HG03103 (cell line): ENCODE data around the gene PEX10.

Experiments
- ATAC-seq: cut with Tn5 transposase; IDR thresholded peaks from one replicate; pipeline ENCODE4 v1.9.1; 2021; ENCODE audit warnings: low read depth; ENCODE audit not compliant: unreplicated experiment

PEX10 gene

DNA sequence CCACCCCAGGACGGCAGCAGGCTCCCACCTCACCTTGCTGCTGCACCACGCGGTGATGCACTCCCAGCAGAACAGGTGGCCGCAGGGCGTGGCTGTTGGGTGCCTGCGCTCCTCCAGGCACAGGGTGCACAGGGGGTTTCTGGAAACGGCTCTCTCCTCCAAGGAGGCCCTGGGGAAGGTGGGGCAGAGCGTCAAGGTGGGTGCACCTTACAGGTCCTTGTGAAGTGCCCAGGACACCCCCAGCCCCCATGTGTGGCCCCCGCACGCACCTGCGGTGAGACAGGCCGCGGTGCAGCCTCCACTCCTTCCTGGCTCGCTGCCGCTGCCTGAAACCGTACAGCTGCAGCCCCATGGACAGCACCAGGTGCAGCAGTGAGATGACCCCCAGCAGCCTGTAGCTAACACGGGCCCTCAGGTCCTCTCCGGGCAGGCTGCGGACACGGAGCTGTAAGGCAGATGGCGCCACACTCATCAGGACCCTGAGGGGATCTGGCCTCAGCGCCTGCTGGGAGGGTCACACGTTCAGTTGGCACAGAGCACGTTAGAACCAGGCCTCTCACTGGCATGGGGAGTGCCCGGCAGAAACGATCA, 5.8 kb downstream of the PEX10 start:
- ATAC-seq, result no peak

DNA sequence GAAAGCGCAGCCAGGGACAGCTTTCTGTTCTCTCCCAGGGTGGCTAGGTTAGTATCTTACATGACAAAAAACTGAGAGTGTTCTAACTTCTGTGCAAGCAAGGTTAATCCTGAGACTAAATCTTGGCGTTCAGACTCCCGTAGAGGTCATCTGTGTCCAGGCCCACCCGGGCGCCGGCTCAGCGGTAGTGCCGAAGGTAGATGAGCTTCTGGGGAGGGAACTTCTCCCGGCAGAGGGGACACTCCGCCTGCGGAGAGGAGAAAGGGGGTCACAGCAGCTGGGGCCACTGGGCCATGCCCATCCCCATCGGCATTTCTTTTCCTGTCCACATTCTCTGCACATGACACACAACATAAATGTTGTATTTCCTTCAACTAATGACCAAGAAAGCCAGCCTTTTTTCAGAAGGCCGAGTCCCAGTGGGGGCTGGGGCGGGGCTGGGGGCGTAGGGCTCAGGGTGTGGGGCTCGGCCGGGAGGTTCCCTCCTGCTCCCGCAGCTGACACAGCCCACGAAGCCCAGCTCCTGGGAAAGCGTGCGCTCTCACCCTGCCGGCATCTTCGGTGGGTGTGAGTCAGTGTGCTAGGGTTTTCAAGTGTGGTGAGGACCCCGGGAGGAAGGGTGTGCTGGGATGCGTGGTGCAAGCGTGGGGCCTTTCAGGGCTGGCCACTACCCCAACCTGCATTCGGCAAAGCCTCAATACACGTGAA, 6.6 kb downstream of the PEX10 start:
- ATAC-seq, result no peak

DNA sequence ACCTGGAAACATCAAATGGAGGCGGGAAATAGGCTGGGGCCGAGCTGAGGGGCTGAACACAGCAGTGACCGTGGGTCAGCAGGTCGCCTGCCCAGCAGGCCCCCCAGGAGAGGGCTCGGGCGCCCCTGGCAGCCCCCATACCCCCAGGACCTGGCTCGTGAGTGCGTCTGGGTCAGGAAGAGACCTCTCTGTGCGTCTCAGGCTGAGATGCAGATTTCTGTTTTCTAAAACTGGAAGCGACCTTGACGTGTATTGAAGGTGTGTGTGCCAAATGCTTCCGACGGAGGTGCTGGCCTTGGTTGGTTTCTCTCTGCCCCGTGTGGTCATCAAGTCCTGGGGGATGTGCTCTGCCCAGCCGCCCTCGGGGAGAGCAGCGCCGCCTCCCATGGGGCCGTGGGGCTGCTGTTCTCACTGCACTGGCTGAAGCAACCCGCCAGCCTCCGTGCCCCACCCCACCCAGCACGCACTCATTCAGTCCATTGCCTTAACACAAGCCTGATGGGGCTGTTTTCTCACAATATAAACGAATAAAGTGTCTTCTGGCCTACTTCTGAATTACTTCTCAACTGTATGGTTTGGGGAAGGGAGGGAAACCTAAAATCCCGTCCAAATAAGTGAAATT, 7.4 kb downstream of the PEX10 start:
- ATAC-seq, result no peak

DNA sequence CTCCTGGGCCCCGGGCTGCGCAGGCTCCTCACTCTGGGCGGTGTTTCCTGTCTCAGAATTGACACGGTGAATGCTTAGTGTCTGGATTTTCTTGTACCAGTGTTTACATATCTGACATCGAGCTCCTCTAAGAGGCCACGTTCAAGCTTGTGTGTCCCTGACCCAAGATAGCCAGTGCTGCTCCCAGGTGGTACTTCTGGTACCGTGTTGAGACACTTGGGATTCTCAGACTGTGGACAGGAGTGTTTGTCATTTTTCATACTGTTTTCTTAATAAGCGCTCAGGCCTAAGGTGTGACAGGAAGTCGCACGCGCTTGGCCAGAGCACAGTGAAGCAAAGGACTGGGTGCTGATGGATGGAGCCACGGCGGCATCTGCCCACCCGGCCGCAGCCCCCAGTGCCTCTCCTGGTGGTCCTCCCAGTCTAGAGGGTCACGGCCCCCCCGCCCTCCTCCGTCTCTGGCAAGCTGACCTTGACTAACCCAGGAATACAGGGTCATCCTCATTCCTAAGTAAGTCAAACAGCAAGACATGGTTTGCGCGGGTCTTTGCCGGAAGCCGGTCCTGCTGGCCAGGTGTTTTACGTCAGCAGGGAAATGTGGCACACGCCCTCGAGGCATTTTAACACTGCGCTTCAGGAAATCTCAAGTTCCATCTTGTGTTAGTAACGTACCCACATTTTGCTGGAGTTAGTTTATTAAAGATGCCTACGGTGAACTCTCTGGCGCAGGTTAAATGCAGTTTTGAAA, 8.0 kb downstream of the PEX10 start:
- no peak for ATAC-seq

DNA sequence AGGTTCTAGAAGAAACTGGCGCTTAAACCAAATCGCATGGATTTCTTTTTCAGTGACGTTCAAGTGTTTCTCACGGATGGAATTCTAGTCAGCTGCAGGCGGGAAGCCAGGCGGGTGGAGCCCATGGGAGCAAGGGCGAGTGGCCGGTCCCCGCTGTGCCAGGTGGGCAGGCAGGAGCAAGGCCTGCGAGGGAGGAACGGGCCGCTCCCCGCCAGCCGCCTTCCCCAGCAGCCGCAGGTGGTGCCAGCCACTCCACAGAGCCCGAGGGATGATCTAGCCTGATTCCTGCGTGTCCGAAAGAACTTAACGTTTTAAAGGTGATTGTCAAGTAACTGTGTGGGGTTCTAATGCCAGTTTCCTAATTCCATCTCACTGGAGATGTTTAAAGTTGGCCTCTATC, 9.1 kb downstream of the PEX10 start:
- no peak for ATAC-seq

DNA sequence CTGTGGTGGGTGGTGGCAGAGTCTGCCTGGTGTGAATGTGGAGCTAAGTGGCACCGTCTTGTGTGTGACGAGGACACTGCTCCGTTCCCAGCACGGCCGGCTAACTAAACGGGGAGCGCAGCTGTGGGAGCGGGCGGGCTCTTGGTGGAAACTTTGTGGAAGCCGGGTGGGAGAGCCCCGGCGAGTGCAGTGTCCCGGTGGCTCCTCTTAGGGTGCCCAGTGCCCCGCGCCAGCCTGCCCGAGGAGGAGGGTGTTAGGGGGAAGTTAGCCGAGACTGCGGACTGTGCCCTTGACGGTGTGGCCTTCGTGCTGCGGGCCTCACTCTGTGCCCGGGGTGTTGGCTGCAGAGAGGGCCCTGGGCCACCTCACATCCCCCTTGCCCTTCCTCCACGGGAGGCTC, 9.9 kb downstream of the PEX10 start:
- ATAC-seq, result no peak

DNA sequence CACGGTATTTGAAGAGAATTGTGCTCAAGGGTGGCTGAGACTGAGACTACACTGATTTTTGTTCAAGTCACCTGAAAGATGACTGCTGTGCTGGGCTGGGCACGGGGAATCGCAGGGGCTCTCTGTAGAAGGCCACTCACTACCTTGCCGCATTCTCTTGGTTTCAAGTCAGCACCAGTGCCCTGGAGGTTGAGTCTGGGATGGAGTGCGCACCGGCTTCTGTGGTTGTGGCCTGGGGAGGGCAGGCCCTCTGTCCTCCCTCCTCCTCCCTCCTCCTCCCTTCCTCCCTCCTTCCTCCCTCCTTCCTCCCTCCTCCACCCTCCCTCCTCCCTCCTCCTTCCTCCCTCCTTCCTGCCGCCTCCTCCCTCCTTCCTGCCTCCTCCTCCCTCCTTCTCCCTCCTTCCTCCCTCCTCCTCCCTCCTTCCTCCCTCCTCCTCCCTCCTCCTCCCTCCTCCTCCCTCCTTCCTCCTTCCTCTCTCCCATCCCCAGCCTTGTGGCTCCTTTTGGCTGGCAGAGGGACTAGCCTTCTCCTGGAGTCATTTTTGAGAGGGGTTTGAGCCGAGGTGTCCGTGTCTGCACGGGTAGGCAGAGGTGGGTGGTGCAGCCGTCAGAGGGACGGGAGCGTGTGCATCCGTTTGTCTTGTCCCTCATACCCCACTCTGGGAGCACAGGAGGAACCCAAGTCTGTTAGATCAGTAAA, 11.3 kb downstream of the PEX10 start:
- no peak for ATAC-seq

DNA sequence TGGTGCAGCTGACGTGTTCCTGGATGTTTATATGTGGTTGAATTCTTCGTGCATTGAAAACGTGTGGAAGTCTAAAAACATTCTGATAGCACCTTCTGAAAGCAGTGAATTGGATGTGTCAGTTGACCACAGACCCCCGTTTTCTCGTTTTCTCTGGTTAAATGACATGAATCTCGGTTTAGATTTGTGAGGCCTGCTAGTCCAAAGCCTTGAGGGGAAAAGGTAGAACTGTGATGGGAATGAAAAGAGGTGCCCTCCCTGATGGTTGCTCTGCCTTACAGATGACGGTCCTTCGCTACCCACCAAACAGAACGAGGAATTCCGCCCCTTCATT, 11.8 kb downstream of the PEX10 start:
- no peak for ATAC-seq

DNA sequence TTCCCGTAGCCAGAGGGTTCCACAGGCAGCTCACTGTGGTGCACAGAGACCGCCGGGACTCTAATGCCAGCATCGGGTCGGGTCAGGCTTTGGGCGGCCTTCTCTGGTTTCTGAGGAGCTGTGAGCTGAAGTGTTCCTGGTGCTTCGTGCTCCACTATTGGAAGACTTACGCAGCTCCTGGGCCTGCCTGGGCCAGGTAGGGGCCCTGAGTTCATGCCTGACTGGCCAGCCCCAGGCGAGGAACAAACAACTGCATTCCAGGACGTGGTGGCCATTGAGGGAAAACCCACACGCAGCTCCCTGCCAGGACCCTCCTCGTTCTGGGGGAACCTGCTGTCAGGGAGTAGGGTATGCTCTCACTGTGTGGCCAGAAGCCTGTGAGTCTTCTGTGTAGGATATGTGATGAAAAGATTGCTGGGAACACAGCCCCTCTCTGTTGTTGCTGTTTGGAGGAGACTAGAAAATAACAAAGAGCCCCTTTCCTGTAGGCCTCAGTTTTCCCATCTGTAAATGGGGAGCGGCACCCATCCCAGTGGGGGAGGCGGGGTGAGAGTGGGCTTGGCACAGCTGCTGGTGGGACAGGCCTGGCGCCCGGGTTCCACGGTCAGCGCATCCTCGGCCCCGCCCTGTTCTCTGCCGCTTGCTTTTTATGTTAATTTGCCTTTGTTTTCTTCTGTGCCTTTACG, 12.3 kb downstream of the PEX10 start:
- no peak for ATAC-seq

DNA sequence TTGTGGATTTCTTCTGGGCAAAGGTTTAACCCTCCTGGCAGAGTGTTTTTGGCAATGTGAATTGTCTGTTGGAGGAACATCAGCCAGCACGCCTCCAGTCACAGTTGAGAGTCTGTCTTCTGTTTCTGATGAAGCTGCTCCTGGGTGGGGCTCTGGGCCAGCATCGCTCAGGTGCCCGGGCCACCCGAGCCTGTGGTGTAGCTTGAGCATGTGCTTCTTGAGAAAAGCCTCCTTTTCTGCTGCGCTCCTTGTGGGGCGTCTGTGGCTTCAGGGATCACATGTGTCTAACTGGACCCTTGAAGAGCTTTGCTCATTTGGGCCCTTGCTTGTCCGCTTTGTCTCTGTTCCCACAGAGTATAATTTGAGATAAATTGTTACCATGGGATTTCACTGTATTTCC, 13.5 kb downstream of the PEX10 start:
- ATAC-seq, result no peak

DNA sequence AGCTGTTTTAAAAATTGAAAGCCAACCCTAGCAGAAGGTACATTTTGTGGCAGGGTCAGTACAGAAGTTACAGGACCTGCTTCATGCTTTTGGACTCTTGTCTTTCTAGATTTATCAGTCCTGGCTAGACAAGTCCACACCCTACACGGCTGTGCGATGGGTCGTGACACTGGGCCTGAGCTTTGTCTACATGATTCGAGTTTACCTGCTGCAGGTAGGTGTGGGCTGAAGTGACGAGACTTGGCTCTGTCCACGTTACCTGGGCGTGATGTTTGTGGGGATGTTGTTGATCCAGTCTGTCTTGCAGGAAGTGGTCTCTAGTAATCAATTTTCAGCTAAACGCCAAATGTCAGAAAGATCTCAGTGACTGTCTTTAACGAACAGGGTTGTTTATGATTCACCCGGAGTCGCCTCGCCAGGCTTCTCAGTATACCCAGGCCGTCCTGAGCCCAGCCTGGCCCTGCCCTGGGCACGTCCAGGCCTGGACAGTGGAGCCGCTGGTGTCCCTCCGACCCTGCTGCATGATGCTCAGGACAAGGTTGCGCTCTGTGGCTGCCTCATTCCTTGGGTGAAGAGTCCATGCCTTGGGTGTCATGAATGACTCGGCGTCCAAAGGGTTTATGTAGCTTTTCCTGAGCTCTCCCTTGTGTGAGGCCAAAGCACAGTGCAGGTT, 15.2 kb downstream of the PEX10 start:
- ATAC-seq, result no peak

DNA sequence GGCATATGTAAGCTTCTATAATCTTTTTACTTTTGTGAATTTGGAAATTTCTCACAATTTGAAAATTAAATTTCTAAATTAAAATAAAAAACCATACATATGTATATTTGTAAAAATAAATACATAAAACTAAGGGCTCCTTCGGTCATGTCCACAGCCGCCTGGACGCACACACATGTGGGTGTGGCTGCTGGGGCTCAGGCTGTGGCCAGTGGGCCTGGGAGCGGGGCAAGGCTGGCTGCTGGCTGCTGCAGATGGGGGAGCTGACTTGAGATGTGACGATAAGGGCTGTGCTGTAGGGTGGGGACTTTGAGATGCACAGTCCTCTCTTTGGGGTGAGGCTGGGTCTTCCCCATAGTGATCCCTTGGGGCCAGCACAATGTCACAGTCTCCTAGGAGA, 15.9 kb downstream of the PEX10 start:
- no peak for ATAC-seq

DNA sequence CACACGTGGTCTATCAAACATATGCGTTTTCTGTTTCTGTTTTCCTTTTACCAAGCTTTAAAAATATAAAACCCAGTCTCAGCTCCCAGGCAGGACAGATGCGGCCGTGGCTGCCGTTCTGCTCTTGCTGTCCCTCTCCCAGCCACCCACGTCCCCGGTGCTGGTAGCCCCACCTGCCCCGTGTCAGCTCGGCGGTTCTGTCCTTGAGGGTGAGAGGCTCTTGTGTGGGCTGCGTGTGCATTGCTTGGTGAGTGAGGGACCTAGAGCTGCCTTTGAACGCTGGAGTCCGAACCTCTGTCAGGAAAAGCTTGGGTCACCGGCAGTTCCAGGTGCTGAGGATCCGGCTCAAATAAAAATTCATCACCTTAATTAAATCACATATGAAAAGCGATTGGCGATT, 16.3 kb downstream of the PEX10 start:
- ATAC-seq, result no peak

DNA sequence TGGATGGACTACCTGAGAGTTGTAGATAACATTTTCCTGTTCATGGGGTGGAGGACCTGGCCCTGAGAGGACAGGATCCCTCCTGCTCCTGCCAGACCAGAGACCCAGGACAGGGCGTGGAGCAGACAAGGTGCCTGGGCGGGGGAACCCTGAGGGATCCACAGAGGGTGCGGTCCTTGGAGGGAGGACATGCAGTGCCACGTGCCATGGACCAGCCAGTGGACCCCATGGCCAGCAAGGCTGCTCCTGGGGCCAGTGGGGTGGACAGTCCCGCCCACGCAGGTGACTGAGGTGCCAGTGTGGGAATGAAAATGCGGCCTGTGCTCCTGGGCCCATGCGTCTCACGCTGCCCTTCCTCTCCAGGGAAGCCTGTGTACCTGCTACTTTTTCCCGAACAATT, 17.1 kb downstream of the PEX10 start:
- ATAC-seq, result no peak

DNA sequence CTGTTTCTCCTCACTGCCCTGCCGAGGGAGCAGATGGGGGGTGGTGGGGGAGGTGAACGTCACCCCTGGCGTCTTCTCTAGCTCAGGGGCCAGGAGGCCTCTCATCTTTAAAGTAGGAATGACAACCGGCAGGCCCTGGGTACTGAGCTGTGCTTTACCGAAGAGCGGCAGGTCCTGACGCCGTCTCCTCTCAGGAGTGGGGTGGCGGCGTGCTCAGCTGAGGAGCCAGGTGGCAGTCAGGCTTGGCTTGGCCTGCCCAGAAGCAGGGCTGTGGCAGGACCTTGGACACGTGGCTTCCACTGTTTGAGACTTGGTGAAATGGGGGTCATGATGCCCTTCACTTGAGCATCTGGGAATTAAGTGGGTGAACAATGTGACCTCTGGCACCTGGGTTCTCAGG, 17.6 kb downstream of the PEX10 start:
- no peak for ATAC-seq

DNA sequence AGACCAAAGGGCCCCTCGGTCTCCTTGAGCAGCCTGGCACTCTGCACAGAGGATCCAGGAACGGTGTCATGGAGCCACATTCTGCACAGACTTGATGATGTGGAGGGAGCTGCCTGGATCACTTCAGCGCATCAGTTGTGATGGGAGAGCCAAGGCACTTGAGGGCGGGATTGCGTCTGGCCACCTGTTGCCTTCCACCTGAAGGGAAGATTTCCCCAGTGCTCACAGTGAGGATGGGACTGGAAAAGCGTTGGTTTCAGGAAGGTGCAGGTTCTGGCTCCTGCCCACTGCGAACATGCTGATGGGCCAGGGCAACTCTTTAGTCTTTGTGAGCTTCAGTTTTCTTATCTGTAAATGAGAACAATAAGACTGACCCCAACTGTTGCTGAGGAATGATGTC, 18.1 kb downstream of the PEX10 start:
- no peak for ATAC-seq

DNA sequence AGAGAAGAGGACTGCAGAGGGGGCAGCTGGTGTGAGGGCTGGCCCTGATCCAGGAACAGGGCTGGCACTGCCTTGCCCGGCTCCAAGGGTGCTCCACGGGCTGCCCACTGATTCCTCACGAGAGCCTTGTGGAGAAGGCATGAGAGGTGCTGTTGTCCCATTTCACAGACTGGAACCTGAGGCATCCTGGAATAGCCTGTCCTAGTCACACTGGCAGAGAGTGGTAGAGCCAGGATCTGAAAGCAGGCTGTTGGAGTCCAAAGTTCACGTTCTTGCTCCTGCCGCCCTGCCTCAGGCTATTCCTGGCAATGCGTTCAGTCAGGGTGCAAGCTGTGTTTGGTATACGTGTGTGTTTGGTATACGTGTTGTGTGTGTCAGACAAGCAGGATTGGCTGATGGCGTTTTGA, 18.9 kb downstream of the PEX10 start:
- no peak for ATAC-seq

DNA sequence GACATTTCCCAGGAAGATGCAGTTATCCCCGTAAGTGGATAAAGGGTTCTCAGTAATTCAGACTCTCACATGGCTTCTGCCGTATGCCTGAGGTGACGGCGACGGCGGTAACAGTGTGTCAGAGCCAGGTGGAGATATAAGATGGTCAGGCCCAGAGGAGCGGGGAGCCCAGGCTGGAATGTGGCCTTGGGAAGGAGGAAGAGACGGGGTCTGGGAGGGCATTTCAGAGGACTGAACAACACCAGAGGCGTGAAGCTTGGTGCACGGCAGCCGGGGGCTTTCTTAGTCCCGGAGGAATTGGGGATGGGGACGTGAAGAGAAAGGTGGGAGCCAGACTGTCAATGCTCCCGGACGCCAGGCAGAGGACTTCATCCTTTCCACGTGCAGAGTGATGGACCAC, 19.7 kb downstream of the PEX10 start:
- ATAC-seq, result no peak

DNA sequence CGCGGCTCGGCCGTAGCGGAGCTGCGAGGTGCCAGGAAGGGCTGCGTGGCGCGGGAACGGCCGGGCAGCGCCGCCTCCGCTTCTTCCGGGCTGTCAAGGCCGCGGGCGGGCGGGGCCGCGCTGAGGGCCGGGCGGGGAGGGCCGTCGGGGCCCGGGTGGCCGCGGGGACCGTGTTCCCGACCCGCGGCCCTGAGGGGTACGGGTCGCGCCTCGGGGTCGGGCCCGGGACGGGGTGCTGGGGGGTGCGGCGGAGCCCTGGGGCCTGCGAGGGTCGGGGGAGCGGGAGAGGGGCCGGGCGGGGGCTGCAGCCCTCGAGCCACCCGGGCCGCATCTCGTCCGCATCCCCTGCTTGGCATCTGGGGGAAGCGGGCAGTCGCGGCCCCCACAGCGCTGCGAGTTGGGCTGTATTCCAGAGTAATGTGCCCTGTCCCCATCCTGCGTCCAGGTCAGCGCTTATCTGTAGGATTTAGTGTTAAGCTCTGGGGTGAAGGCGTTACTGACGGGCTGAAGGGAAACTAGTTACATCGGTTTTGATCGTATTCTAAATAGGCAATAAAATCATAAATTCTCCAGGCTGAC, 20.3 kb downstream of the PEX10 start:
- ATAC-seq, result no peak
